ENCODE data around the gene CGREF1.
"Not testable (repeated sequence)": the region's sequence is repeated elsewhere in the genome, so short reads cannot be mapped to it uniquely, and the experiment has no call there.

CGREF1 gene

DNA sequence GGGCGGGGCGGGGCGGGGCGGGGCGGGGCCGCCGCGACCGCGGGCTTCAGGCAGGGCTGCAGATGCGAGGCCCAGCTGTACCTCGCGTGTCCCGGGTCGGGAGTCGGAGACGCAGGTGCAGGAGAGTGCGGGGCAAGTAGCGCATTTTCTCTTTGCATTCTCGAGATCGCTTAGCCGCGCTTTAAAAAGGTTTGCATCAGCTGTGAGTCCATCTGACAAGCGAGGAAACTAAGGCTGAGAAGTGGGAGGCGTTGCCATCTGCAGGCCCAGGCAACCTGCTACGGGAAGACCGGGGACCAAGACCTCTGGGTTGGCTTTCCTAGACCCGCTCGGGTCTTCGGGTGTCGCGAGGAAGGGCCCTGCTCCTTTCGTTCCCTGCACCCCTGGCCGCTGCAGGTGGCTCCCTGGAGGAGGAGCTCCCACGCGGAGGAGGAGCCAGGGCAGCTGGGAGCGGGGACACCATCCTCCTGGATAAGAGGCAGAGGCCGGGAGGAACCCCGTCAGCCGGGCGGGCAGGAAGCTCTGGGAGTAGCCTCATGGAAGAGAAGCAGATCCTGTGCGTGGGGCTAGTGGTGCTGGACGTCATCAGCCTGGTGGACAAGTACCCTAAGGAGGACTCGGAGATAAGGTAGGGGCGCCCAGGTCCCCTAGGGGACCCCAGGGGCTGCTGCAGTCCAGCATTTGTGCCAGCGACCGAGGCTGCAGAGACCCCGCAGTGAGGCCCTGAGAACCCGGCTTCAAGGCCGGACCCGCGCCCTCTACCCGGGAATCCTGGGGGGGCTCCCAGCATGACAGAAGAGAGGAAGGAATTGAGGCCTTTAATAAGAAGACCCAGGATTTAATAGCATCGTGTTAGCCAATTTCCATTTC lies 32.0 kb downstream of the CGREF1 start, which contains the start of gene KHK:
Gene KHK, plus strand, starts transcription at position 49 of the 870 bp plus-strand sequence. Its CDS starts 488 bp downstream, at position 537.
- DNase-seq, result no peak

- DNase-seq, result peak; percentile 91
These were observed 32.7 kb downstream of the CGREF1 start for GRCh38 chr2:27086090-27086723.

DNA sequence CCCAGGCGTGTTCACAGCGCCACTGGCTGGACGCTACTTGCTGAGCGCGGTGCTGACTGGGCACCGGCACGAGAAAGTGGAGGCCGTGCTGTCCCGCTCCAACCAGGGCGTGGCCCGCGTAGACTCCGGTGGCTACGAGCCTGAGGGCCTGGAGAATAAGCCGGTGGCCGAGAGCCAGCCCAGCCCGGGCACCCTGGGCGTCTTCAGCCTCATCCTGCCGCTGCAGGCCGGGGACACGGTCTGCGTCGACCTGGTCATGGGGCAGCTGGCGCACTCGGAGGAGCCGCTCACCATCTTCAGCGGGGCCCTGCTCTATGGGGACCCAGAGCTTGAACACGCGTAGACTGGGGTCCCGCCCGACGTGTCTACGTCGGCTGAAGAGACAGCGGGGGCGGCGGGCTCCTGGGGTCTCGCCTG lies 33.2 kb downstream of the CGREF1 start:
- DNase-seq, result peak; percentile 57

GRCh38 chr2:27085062-27085672 lies 33.8 kb downstream of the CGREF1 start:
- DNase-seq, result no peak

DNA sequence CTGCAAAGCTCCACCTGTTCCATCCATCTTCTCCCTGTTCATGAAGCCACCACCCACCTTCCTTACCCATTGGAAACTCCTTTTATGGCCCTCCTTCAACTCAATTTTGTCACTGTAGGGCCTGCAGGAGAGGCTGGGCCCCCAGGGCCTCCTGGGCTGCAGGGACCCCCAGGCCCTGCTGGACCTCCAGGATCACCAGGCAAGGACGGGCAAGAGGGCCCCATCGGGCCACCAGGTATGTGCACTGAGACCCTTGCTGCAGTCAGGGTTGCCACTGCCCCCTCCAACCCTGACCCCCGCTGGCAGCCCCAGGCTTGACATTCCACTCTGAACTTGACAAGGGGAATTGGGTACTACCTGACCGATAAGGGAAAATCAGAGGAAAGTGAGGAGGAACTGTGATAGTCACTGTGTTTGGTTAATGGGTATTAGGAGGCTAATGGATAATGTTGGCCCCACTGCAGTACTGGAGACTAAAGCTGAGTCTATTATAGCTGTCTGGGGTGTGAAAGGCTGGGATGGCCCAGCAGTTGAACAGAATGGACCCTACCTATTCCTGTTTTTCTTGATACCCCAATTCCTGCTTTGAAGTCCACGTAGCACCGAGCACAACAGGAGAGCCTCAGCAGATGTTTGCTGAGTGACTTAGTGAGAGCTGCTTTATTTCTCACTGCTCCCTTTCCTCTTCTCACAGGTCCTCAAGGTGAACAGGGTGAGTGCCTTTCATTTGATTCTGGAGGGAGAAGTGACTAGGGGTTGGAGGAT lies 34.4 kb downstream of the CGREF1 start:
- DNase-seq, result no peak

DNA sequence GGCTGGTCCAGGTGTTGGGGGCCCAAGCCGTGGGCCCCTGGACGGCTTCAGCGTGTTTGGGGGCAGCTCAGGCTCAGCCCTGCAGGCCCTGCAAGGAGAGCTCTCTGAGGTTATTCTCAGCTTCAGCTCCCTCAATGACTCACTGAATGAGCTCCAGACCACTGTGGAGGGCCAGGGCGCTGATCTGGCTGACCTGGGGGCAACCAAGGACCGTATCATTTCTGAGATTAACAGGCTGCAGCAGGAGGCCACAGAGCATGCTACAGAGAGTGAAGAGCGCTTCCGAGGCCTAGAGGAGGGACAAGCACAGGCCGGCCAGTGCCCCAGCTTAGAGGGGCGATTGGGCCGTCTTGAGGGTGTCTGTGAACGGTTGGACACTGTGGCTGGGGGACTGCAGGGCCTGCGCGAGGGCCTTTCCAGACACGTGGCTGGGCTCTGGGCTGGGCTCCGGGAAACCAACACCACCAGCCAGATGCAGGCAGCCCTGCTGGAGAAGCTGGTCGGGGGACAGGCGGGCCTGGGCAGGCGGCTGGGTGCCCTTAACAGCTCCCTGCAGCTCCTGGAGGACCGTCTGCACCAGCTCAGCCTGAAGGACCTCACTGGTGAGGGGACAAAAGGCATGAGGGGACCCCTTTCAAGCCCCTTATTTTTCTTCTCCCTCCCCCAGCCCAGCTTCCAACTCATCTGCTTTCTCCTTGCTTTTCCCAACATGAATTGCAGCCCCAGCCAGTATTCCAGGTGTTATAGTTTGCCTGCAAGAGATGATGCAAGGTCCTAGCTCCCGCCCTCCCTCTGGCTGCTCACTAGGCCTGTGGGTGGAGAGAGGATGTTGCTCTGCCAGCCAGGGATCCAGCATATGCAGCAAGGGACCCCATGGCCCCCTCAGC lies 35.3 kb downstream of the CGREF1 start:
- DNase-seq, result no peak

DNA sequence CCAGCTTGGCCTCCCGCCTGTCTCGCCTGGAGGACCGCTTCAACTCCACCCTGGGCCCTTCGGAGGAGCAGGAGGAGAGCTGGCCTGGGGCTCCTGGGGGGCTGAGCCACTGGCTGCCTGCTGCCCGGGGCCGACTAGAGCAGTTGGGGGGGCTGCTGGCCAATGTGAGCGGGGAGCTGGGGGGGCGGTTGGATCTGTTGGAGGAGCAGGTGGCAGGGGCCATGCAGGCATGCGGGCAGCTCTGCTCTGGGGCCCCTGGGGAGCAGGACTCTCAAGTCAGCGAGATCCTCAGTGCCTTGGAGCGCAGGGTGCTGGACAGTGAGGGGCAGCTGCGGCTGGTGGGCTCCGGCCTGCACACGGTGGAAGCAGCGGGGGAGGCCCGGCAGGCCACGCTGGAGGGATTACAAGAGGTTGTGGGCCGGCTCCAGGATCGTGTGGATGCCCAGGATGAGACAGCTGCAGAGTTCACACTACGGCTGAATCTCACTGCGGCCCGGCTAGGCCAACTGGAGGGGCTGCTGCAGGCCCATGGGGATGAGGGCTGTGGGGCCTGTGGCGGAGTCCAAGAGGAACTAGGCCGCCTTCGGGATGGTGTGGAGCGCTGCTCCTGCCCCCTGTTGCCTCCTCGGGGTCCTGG lies 36.0 kb downstream of the CGREF1 start:
- DNase-seq, result no peak

- no peak for DNase-seq
These were observed 36.8 kb downstream of the CGREF1 start for GRCh38 chr2:27081984-27082772.

DNA sequence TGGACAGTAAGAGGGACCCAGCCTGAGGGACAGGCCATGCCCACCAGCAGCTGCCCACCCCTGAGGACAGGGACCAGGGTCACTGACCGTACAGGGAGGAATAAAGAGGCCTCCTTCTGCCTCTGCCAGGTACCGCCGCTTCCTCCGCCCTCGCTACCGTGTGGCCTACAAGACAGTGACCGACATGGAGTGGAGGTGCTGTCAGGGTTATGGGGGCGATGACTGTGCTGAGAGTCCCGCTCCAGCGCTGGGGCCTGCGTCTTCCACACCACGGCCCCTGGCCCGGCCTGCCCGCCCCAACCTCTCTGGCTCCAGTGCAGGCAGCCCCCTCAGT lies 38.4 kb downstream of the CGREF1 start:
- DNase-seq, result no peak

DNA sequence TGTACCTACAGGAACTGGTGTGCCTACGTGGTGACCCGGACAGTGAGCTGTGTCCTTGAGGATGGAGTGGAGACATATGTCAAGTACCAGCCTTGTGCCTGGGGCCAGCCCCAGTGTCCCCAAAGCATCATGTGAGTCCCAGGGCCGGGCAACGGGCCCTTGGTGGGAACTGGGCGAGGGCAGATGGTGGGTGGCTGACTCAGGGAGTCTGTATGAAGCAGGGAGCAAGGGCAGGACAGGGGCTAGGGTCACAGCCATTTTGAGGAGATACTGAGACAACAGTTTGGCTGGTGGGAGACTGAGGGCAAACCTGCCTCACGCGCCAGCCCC lies 38.8 kb downstream of the CGREF1 start:
- DNase-seq, result no peak

GRCh38 chr2:27079233-27080139 lies 39.4 kb downstream of the CGREF1 start:
- DNase-seq, result no peak

- DNase-seq, result peak; percentile 97
These were observed 40.4 kb downstream of the CGREF1 start, which contains the start of gene EMILIN1 for GRCh38 chr2:27078267-27079194. EMILIN1 (plus strand) TSS chr2:27078615; CDS start chr2:27079066, 451 bp downstream.

- no peak for DNase-seq
These were observed 41.7 kb downstream of the CGREF1 start for GRCh38 chr2:27077231-27077630.

- DNase-seq, result no peak
These were observed 42.6 kb downstream of the CGREF1 start for GRCh38 chr2:27076323-27076722.

- DNase-seq, result not testable (repeated sequence)
These were observed 43.4 kb downstream of the CGREF1 start for GRCh38 chr2:27075566-27075871.

DNA sequence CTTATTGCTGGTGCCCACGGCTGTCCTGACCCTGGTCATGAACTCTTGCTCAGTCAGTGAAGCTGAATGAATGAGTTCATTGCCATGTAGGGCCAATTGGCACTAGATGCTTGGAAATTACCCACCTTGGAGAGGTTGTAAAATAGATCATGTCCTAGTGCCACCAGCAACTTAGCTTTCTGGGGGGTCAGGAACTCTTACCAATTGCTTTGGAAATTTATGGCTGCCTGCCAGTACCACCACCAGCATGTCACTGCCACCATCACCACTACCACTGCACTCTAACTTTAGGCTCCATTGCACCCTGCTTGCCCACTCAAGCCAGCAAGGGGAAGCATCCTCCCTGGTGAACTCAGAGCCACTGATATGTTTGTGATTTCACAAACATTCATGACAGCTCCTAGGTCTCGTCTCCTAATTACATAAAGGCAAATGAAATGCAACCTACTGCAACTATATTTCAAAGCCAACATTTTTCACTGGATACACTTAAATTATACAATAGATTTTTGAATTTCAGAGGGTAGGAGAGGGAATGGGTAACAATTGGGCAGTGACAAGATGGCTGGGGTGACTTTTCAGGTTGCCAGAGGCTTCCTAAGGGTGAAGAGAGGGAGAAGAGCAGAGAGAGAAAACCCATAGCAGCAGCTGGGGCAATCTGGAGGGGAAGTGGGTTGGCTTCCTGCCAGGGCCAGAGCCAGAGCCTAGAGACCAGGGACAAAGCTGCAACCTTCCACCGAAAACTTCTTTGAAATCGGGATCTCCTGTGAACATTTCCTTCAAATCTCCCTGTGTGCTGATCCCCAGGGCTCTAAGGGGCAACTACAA lies 44.0 kb downstream of the CGREF1 start:
- DNase-seq, result peak; percentile 42

- no peak for DNase-seq
These were observed 45.1 kb downstream of the CGREF1 start for GRCh38 chr2:27073782-27074181.

- peak; percentile 73 for DNase-seq
These were observed 46.0 kb downstream of the CGREF1 start for GRCh38 chr2:27072920-27073319.

Measured in fibroblast of skin of right quadriceps (primary cell).